ENCODE measurements around the gene TPH2. TPM values are rescaled to one million over a fixed set of nuclear protein-coding genes. Genes with fewer than 3 reads are reported as not detected.

The TPH2 gene
- not detected for polyA plus RNA-seq (2013, experiment 1 of 2; ENCODE audit: insufficient read length)
- polyA plus RNA-seq (2013, experiment 2 of 2; ENCODE audit: insufficient read length): not detected

DNA sequence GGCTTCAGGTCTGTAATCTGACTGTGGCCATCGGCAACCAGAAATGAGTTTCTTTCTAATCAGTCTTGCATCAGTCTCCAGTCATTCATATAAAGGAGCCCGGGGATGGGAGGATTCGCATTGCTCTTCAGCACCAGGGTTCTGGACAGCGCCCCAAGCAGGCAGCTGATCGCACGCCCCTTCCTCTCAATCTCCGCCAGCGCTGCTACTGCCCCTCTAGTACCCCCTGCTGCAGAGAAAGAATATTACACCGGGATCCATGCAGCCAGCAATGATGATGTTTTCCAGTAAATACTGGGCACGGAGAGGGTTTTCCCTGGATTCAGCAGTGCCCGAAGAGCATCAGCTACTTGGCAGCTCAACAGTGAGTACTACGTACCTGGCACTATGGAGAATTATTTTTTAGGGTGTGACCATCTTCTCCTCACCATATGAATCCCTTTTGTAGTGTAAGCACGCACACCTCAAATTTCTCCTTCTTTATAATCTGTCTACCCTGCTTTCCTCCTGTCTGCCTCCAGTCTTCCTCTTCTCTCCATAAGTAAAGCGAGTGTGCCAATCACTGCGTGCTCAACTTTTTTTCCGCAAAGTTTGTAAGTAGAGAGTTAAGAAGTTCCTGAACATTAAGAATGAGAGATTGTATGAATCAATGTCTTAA is at the start of gene TPH2:
TPH2 (plus strand) TSS at position 118 of the 658 bp plus-strand sequence; CDS start at position 260, 142 bp downstream.
- peak; percentile 66 for DNase-seq

DNA sequence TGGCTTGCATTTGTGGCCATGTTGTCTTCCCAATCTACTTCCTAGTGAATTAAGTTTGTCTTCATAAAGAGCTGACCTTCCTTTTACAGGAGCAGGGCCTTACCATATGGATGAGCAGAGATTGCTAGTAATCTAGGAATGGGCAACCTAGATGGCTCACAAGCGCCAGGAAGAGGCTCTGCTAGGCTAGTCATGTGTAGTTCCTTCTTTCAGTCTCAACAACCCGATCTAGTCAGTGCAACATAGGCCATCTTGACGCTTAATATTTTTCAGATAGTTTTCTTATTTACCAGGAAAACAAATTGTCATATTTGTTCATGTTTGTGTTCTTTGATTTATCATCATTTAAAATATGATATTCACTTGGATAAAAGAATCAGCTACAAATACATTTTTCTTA is 48.2 kb upstream of the TPH2 start:
- no peak for DNase-seq

DNA sequence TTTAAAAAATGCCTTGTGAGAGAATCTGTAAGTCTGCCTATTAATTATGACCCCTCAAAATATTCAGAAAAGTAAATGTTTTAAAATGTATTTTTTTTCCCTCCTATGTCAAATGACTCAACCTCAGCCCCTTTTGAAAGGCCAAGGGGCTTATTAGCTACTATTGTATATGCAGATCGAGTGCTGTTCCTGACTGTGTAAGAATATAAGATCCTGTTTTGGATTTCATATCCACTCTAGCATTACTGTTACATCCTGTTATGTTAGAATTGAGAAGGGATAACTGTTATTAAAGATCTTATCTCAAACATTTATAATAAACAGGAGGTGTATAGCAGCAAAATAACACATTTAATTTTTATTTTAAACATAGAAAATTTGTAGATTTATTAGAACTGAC is 46.6 kb upstream of the TPH2 start:
- DNase-seq: no peak

DNA sequence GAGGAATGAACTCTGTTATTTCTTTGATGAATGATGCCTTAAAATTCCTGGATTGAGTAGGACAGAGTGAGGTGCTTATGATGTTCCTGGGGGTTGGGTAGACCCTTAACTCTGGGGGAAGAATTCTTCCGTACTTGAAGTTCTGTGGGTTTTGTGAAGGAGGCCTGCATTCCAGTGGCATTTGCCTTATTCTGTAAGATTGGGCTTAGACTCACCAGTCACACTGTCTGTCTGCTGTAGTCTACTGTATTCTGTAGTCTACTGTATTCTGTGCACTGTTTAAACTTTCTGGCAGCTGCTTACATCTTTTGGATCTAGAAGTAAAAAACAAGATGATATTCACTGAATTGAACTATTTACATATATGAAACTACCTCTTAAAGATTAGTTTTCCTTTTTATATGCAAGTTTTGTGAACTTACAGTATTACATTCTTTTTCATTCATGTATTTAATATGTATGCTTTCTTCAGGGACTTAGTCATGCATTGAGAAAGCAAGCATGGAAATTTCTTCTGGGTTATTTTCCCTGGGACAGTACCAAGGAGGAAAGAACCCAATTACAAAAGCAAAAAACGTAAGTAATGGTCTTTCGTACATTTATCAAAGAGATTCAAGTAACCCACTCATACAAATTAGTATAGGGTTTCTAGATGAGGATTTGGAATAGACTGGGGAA is 42.3 kb upstream of the TPH2 start:
- DNase-seq: no peak

DNA sequence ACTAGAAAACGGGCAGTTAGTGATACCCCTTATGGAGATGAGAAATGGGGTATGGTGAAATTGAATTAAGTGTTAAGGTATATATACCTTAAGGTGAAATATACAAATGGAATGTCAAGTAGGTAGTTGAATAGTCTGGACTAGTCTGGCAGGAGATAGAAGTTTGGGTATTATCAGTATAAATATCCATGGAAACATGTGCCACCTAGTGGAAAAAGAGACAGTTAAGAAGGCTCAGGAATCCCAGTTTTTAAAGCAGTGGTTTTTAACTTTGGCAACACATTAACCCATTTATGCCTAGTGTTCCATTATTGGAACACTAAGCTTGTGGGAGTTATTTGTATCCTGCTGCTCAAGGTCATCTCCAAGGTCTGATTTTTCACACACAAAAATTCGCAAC is 38.6 kb upstream of the TPH2 start:
- DNase-seq: peak; percentile 27

DNA sequence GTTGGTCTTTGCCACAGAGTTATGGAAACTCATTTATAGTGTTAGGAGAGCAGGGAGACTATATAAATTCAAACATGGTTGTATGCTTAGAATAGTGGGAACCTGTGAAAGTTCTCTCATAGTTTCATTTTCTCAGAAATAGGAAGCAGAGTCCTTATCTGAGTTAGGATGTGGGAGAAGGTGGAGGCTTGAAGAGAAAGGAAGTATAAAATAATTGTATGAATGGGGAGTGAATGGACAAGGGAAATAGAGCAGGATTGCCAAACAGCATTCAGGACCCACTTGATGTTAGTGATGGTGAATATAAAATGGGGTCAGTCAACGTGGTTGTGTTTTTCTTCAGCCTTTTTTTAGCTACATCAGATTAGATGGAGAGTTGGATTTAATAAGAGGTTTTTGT is 34.0 kb upstream of the TPH2 start:
- no peak for DNase-seq

DNA sequence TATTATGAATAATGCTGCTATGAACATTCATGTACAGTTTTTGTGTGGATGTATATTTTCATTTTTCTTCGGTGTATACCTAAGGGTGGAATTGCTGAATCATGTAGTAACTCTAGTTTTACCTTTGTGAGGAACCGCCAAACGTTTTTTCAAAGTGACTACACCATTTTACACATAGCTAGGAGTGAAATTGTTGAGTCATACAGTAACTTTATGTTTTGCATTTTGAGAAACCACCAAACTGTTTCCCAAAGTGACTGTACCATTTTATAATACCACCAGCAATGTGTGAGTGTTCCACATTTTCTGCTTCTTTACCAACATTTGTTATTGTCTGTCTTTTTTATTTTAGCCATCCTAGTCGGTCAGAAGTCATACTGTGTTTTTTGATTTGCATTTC is 3.1 kb upstream of the TPH2 start:
- peak; percentile 7 for DNase-seq

DNA sequence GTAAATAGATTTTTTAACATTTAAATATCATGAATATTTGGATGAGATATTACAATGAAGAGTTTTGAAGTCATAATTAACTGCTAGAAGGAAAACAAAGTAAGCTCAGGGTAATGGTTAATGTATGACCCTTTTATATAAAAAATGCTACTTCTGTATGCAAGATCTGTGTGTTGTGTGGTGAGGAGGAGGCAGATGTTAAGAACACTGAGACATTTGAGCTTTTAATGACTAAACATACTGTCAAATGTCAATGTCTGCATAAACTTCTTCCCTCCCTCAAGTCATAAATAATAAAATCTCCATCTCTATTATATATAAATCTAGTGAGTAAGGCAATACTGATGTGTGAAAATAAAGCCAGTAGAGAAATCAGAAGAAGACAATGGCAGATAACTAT is 1.4 kb downstream of the TPH2 start:
- DNase-seq: no peak

DNA sequence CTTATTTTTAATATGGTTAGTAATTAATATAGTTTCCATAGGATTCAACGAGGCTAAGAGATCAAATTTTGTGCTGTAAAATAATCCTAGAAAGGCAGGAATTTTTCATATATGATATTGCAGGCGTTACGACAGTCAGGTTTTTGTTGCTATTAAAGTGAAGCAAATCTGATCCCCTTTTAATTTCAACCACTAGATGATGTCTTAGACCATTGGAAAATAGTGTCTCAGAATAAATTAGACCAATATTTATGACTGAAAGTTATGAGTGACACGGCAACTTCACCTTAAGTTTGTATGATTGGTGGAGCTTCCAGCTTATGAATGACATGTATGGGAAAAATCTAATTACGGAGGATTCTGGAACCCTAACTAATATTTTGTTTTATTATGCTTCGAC is 2.5 kb downstream of the TPH2 start:
- no peak for DNase-seq

DNA sequence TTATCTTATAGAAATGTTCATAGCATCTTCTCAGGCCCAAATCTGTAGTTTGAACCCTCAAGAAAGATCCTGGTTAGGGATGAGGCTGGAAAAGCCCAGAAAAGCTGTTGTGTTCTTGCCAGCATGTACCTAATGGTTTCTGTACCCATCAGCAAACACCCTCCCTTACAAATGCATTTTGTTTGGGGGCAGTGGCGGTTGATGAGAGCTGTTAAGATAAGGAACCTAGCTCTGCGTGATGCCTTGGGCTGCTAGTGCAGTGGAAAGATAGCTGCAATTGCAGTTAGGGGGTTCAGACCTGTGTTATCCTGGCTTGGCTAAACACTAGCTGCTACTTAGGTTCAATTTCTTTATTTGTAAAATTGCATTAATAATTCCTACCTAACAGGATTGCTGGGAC is 3.6 kb downstream of the TPH2 start:
- DNase-seq: no peak

DNA sequence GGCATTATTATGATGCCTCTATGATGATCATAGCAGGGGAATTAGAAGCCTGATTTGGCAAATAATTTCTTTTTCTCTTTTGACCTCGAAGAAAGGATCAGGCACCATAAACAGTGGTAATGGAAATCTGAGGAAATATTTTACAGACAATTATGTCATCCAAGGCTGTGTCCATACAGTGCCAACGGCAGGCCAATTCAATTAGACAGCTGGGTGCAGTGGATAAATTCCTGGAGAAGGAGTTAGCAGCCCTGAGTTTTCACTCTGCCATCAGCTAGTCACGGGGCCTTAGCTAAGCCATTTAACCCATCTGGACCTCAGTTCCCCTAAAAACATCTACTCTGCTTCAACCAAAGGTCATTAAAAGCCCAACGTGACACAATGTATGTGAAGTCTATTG is 4.1 kb downstream of the TPH2 start:
- no peak for DNase-seq

DNA sequence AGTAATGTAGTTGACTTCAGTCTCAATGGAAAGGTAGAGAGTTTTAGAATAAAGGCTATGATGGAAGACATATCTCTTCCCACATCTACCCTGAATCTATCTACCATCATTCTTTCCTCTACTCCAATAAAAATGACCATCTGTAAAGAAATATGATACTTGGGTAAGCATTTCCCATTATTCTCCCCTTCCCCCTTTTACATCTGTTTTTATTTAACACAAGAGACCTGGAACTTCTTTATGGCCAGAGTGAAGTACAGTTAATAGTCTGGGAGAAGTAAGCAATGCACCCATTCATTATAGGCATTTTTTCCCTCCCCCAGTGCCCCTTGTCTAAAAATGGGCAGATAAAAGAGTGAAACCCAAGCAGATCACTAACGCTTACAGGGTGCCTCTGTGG is 6.5 kb downstream of the TPH2 start:
- DNase-seq: no peak

DNA sequence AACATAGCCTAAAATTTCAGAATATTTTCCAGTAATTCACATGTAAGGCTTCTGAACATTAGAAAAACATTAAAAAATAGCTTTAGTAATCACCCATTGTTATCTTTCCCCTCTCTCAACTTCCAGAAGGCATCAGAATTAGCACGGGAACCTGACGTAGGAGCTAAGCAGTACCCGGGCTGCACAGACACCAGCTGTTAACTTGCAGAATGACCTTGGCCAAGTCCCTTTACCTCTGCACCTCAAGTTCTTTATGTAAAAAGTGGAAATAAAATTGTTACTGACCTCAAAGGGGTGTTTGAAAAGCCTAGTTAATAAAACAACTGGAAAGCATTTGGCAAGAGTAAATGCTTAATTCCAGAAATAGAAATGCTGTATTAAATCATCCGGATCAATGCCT is 7.2 kb downstream of the TPH2 start:
- DNase-seq: no peak

DNA sequence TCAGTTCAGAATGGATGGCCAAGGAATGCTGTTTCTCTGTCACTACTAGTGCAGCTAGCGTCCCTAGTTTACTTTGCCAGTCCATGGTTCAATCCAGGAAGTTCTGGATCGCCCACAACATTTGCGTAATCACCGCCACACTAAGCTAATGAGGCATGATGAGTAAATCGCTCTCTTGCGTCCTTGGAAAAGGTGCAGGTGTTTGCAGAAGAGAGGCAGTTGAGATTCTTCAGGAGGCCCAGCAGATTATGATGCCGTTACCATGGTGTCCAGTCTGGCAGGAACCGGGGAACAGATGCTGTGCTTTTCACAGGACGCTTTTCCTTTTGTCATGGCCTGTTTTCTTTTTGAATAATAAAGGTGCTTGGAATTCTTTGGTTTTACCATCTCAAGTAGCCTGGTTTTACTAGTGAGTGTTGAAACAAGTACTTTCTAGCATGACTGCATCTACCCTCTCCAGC is 9.0 kb downstream of the TPH2 start:
- DNase-seq: no peak

DNA sequence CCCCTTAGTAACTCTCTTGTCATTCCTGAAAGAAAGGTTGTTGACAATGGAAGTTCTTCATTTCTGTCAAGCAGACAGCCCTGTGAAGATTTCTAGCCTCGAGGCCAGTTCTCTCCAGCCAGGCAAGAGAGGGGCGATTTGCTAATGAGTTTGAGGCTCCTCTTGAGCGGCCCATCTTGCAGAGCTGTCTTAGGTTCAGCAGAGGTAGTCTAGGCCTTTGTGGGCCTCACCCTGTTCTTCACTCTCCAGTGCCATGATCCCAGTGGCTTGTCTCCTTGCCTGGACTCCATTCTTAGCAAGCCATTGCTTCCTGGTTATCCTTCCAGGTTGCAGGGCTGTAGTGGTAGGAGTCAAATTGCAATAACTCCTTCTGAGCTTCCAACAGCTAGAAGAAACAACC is 9.7 kb downstream of the TPH2 start:
- no peak for DNase-seq

DNA sequence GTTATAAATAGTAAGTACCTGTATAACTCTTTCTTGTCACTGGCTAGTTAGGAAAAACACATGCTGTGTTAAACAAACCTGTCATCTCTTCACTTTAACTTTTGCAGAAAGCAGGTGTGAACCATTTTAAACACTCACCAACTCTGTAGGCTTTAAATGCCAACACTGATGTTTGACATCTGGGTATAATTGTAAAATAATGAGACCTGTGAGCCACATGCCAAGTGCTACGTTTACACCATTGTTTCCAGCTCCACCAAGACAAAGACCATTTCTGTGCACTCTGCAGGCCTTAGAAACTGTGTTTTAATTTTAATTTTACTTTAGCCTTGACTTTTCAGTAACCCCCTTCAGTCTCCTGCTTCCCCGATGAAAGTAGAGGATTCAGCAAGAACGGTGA is 11.0 kb downstream of the TPH2 start:
- no peak for DNase-seq

DNA sequence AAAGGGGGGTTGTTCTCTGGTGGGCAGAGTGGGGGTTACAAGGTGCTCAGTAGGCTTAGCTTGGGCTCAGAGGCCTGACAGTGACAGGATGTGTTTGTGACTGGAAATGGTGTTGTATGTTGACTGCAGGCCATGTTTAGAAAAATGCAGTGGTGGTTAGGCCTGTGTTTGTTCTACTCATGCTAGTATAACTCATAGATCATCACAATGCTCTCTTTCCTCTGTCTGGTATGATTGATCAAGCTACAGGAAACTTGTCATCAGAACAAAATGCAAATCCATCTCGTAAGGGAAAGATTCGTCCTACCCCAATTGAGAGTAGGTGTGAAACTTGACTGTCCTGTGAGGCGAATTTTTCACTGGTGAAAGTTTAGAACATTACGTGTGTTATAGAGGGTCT is 11.8 kb downstream of the TPH2 start:
- DNase-seq: no peak

DNA sequence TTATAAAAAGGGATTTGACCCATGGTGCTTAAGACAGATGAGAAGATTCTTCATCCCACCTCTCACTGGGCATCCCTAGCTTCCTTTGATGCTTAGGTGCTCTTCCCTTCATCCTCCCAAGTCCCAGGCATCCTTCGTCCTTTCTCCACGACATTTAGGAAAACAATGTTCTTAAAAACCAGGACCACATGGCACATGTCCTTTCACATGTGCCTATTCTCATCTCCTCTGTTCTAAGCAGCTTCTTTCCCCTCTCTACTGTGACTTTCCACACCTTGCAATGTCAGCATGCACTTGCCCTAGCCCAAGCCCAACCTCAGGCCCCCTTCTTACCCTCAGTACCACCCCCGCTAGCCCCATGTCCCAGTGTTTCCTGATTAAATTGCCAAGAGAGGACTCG is 12.2 kb downstream of the TPH2 start:
- no peak for DNase-seq

DNA sequence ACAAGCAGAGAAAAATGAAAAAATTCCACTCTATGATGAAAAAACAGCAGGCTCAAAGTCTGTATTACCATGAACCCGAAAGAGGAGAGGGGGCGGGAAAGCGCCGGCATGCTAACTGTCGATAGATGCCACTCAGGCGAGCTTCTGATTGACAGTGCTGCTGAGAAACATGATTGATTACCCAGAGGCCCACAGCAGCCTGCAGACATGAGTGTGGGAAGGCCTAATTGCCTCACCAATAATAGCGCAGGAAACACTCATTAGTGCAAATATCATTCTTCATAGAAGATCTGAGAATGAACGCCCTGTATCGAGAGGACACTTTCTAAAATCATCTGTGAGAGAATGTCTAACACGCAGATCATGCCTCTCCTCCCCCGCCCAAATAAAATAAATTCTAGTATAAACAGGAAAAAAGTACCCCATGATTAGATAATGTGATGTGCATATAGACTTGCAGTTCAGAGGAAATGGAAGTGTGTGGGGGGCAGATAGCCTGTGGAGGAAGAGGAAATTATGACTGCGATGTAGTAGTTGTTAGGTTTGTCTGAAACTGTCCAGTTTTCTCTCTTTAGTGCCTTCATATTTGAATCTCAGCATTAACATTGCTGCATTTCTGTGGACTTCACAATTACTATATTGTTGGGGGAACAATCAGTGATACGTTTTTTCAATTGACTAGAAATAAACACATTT is 15.6 kb downstream of the TPH2 start:
- no peak for DNase-seq

DNA sequence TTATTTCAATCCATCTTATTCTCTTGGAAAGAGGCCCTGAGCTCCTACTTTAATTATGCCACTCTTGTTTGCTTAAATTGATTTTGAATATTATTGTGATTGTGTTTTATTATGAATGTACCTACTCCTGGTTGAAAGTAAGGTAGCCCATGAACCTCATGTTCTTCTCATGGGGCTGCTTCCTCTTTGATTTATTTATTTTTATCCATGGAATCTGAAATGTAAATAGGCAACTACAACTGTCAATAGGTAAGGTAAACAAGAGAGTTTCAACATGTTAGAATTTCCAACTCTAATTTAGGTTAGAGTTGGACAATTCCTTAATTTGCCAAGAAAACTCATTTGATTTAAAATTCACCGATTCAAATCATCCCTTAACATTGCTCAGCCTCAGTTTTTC is 16.2 kb downstream of the TPH2 start:
- no peak for DNase-seq

DNA sequence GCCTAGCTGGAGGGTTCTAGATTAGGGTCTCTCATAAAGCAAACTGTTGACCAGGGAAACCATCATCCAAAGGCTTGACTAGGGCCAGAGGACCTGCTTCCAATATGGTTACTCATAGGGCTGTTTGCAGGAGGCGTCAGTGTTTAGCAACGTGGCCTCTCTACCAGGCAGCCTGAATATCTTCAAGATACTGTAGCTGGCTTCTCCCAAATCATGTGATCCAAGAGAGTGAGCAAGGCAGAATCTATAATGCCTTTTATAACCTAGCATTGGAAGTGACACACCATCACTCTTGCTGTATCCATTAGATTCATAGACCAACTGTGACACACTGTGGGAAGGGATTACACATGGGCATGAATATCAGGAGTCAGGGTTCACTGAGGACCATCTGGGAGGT is 17.3 kb downstream of the TPH2 start:
- peak; percentile 22 for DNase-seq

DNA sequence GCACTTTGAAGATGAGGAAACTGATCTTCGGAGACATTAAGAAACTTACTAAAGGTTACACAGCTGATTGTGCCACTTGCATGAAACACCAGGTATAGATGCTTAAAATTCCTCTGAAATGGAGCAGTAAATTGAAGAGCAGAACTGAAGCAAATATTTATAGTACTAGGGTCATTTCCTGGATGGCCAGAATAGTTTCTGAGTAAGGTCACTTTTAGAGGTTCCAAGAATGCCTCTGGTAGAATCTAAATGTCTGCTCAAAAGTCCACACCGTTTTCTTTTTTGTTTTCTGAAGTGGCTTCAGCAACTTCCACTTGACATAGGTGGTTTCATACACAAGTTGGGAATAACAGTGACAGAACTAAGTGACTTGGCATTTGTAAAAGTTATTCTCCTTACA is 19.4 kb downstream of the TPH2 start:
- DNase-seq: peak; percentile 35

DNA sequence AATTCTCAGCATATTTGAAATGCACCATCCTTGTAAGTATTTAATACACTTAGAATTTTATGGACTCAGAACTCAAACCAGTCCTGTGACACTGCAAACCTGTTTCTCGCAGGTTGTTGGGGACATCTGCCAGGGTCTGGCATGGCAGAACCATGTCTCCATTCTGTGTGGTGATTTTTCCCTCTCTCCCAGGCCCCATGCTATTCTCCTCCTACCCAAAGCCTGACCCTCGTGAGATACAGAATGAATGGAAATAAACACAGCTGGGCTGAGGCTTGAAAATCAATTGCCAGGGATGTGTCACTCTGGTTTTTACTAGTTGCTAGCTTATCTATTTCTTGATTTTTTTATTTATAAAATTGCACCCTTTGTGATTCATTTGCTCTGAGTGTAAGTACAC is 19.8 kb downstream of the TPH2 start:
- no peak for DNase-seq

Data from fibroblast of skin of back (primary cell).